SK-N-SH (cell line): Measurements from ENCODE around the gene SNRPE.

ENCODE experiments used
- EP300 ChIP-seq, 2 experiments: IDR thresholded peaks; 2 replicates each; pipeline versions ENCODE4 v1.4.0 to v1.6.1; 2012; ENCODE audit warnings: borderline replicate concordance in 1 of 2, low read depth in 1 of 2, low read length in 1 of 2
- FOXM1 ChIP-seq: IDR thresholded peaks from 2 replicates; pipeline ENCODE4 v1.4.0; 2012; ENCODE audit warnings: low read depth, mild to moderate bottlenecking
- NRF1 ChIP-seq: IDR thresholded peaks from 2 replicates; pipeline ENCODE4 v1.6.1; 2012; ENCODE audit warnings: low read depth, mild to moderate bottlenecking, low read length
- TF ChIP-seq, protein P1 (sequence below): fragments of 200-600 bp; sonication (generic); IDR thresholded peaks from 2 replicates; pipeline ENCODE4 v1.6.1; 2017; ENCODE audit warnings: antibody characterized with exemption, mild to moderate bottlenecking, moderate library complexity

DNA sequence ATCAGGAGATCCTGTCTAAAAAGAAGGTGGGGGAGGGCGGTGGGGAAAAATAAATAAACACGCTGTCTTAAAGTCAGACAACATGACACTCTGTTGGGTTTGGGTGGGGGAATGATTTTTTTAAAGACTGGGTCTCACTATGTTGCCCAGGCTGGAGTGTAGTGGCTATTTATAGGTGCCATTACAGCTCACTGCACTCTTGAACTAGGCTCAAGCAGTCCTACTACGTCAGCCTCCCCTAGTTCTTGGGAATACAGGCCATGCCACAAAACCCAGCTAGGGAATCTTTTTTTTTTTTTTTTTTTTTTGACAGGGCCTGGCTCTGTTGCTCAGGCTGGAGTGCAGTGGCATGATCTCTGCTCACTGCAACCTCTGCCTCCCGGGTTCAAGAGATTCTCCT lies 2.4 kb upstream of the SNRPE start:
- TF ChIP-seq, protein P1, sequence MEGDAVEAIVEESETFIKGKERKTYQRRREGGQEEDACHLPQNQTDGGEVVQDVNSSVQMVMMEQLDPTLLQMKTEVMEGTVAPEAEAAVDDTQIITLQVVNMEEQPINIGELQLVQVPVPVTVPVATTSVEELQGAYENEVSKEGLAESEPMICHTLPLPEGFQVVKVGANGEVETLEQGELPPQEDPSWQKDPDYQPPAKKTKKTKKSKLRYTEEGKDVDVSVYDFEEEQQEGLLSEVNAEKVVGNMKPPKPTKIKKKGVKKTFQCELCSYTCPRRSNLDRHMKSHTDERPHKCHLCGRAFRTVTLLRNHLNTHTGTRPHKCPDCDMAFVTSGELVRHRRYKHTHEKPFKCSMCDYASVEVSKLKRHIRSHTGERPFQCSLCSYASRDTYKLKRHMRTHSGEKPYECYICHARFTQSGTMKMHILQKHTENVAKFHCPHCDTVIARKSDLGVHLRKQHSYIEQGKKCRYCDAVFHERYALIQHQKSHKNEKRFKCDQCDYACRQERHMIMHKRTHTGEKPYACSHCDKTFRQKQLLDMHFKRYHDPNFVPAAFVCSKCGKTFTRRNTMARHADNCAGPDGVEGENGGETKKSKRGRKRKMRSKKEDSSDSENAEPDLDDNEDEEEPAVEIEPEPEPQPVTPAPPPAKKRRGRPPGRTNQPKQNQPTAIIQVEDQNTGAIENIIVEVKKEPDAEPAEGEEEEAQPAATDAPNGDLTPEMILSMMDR: no peak
- TF ChIP-seq FOXM1 (no peak), NRF1 (no peak), EP300 (IDR thresholded peaks at IDR 0.05; ENCODE audit: borderline replicate concordance in 1 of 2, low read depth in 1 of 2, low read length in 1 of 2) (no peak)
